Spleen (tissue), 7 donors: ENCODE data around the gene NSD1.

Experiments
- POLR2A ChIP-seq, 3 donors: fragments of 450-650 bp; IDR thresholded peaks; one replicate each; pipeline ENCODE4 v1.5.1; 2017; ENCODE audit warnings: antibody characterized with exemption in 3 of 3, mild to moderate bottlenecking in 1 of 3
- TF ChIP-seq, protein P1 (sequence below), 11 experiments: fragments of 200-600 bp in 7 of 11; fragments of 450-650 bp in 4 of 11; sonication (generic) in 4 of 11; IDR thresholded peaks in 8 of 11; conservative IDR thresholded peaks in 3 of 11; 1 replicate in 7 of 11; 2 replicates in 4 of 11; pipeline versions ENCODE4 v1.4.0 to v1.8.0; 2016 to 2021; ENCODE audit warnings: antibody characterized with exemption in 11 of 11, inconsistent platforms in 4 of 11, mild to moderate bottlenecking in 1 of 11
- donor health status: DM: no; HTN: no; CAD: no; lungs with moderate emphysema.
- donor health status: DM: no; HTN: no; CAD: no.
- donor health status: DM: no; HTN: no; CAD: no.

DNA sequence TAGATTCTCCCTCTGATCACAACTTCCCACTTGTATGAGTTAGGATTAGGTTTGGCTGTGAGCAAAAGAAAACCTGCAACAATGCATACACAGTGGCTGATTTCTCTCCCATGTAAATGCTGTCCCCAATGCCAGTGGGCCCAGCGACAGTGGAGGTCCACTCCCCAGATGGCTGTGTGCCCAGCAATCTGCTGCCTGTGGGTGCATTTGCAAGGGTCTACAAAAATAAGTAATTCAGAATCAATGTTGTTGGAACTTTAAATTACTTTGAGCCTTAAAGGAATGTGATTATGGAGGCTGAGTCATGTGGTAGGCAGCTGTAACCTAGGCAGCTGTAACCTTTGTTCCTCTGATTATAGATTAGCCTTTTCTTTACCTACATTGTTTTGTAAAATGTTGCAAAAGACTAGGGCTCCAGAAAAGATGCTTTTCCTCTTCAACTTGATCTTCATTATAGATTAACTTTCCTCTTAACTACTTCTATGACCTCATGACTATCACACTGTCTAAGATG is 192.4 kb downstream of the NSD1 start:
- TF ChIP-seq, protein P1, sequence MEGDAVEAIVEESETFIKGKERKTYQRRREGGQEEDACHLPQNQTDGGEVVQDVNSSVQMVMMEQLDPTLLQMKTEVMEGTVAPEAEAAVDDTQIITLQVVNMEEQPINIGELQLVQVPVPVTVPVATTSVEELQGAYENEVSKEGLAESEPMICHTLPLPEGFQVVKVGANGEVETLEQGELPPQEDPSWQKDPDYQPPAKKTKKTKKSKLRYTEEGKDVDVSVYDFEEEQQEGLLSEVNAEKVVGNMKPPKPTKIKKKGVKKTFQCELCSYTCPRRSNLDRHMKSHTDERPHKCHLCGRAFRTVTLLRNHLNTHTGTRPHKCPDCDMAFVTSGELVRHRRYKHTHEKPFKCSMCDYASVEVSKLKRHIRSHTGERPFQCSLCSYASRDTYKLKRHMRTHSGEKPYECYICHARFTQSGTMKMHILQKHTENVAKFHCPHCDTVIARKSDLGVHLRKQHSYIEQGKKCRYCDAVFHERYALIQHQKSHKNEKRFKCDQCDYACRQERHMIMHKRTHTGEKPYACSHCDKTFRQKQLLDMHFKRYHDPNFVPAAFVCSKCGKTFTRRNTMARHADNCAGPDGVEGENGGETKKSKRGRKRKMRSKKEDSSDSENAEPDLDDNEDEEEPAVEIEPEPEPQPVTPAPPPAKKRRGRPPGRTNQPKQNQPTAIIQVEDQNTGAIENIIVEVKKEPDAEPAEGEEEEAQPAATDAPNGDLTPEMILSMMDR (IDR thresholded peaks at IDR 0.05 in 8 of 11, conservative IDR thresholded peaks at IDR 0.05 in 3 of 11), result no peak
- no peak for TF ChIP-seq POLR2A (IDR thresholded peaks at IDR 0.05)
